ENCODE measurements around the gene WDR86. TPM values are rescaled to one million over a fixed set of nuclear protein-coding genes. Genes with fewer than 3 reads are reported as not detected.

The WDR86 gene
- total RNA-seq, 1 donor from 2014 or later: 82.9 TPM

- H3K27ac Mint-ChIP-seq: no peak overlapping the region
These were observed 43.0 kb downstream of the WDR86 start for GRCh38 chr7:151366880-151367222.

GRCh38 chr7:151366166-151366879, 43.5 kb downstream of the WDR86 start:
- Mint-ChIP-seq H3K27ac (no peak overlapping the region), H3K27me3 (peaks cover 12% of the 10 kb centered on the region), H3K36me3 (ENCODE audit: insufficient read depth) (peaks cover 27% of the 10 kb centered on the region), H3K9me3 (ENCODE audit: low read depth) (peaks cover 7% of the 10 kb centered on the region), H3K4me1 (ENCODE audit: low read depth) (peaks cover 11% of the 10 kb centered on the region), H3K4me3 (ENCODE audit: low read depth) (no peak overlapping the region)
- no peak for TF ChIP-seq CTCF (IDR thresholded peaks at IDR 0.05; ENCODE audit: unreplicated experiment)
- no peak for DNase-seq (ENCODE audit: low spot score, unreplicated experiment)

More at GRCh38 chr7:151366880-151367222, 43.0 kb downstream of the WDR86 start:
- Mint-ChIP-seq H3K9me3 (ENCODE audit: low read depth) (peaks cover 7% of the 10 kb centered on the region), H3K27me3 (peaks cover 12% of the 10 kb centered on the region), H3K4me3 (ENCODE audit: low read depth) (no peak overlapping the region), H3K36me3 (ENCODE audit: insufficient read depth) (peaks cover 26% of the 10 kb centered on the region), H3K4me1 (ENCODE audit: low read depth) (peaks cover 11% of the 10 kb centered on the region)
- no peak for TF ChIP-seq CTCF (IDR thresholded peaks at IDR 0.05; ENCODE audit: unreplicated experiment)
- no peak for DNase-seq (ENCODE audit: low spot score, unreplicated experiment)

- peaks cover 7% of the 10 kb centered on the region for H3K4me1 Mint-ChIP-seq (ENCODE audit: low read depth)
These were observed 46.7 kb downstream of the WDR86 start for GRCh38 chr7:151363182-151363581.

GRCh38 chr7:151361193-151361959, 48.5 kb downstream of the WDR86 start:
- H3K4me3 Mint-ChIP-seq (ENCODE audit: low read depth): no peak overlapping the region
- TF ChIP-seq CTCF (IDR thresholded peaks at IDR 0.05; ENCODE audit: unreplicated experiment): no peak
- DNase-seq (ENCODE audit: low spot score, unreplicated experiment): no peak
- H3K27ac Mint-ChIP-seq: no peak overlapping the region
- H3K27me3 Mint-ChIP-seq: peaks cover 3% of the 10 kb centered on the region
- peaks cover 37% of the 10 kb centered on the region for H3K36me3 Mint-ChIP-seq (ENCODE audit: insufficient read depth)
- H3K9me3 Mint-ChIP-seq (ENCODE audit: low read depth): peaks cover 7% of the 10 kb centered on the region
- peaks cover 7% of the 10 kb centered on the region for H3K4me1 Mint-ChIP-seq (ENCODE audit: low read depth)

More at GRCh38 chr7:151363182-151363581, 46.7 kb downstream of the WDR86 start:
- Mint-ChIP-seq H3K27me3 (peaks cover 12% of the 10 kb centered on the region), H3K36me3 (ENCODE audit: insufficient read depth) (peaks cover 31% of the 10 kb centered on the region), H3K4me3 (ENCODE audit: low read depth) (no peak overlapping the region), H3K9me3 (ENCODE audit: low read depth) (peaks cover 7% of the 10 kb centered on the region), H3K27ac (no peak overlapping the region)
- no peak for TF ChIP-seq CTCF (IDR thresholded peaks at IDR 0.05; ENCODE audit: unreplicated experiment)
- DNase-seq (ENCODE audit: low spot score, unreplicated experiment): no peak

GRCh38 chr7:151352512-151352911, 57.3 kb downstream of the WDR86 start:
- H3K4me3 Mint-ChIP-seq (ENCODE audit: low read depth): no peak overlapping the region
- no peak overlapping the region for H3K27ac Mint-ChIP-seq
- no peaks in the 10 kb centered on the region for H3K27me3 Mint-ChIP-seq
- peaks cover 26% of the 10 kb centered on the region for H3K36me3 Mint-ChIP-seq (ENCODE audit: insufficient read depth)
- DNase-seq (ENCODE audit: low spot score, unreplicated experiment): no peak
- no peaks in the 10 kb centered on the region for H3K9me3 Mint-ChIP-seq (ENCODE audit: low read depth)
- no peak for TF ChIP-seq CTCF (IDR thresholded peaks at IDR 0.05; ENCODE audit: unreplicated experiment)
- peaks cover 7% of the 10 kb centered on the region for H3K4me1 Mint-ChIP-seq (ENCODE audit: low read depth)
